ENCODE data around the gene FSTL4.

The FSTL4 gene

GRCh38 chr5:133423011-133423617 is 189.2 kb downstream of the FSTL4 start:
- no peak for DNase-seq

- DNase-seq = no peak
Observed at GRCh38 chr5:133421806-133422205, 190.5 kb downstream of the FSTL4 start.

DNA sequence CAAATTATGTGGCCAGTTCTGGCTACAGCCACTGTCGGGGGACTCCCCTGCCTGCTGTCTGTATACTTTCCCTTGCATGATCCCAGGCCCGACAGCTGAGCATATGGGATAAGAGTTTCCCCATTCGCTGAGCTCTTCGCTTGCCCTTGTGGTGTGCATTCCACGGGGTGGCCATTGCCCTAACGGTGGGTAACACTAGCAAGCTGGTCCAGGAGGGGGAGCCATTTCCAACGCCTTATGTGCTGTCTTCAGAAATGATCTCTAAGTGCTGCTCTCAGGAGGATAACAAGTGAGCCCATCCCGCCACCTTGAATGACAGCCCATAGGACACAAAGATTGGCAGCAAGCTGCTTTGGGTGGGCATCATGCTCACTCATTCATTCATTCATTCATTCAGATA is 190.9 kb downstream of the FSTL4 start:
- no peak for DNase-seq

GRCh38 chr5:133420440-133421301 is 191.7 kb downstream of the FSTL4 start:
- DNase-seq = no peak

- no peak for DNase-seq
Observed at GRCh38 chr5:133415906-133416305, 196.4 kb downstream of the FSTL4 start.

DNA sequence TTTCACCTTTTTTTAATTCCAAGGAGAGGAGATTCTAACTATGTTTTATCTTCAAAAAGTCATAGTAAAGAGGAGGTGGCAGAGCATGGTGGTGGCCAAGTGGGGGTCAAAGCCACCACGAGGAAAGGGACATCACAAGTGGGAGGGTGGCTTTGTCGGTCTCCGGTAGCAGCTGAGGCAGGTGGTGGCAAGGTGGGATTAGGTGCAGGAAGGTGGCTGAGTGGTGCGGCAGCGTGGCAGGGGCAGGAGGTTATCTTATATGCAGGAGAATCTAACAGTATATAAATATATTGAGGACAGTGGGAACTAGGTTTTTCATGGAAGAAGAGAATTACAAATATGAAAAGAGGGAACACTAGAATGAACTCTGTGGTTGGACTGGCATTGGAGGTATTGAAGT is 196.8 kb downstream of the FSTL4 start:
- DNase-seq = no peak

- DNase-seq = no peak
Observed at GRCh38 chr5:133412661-133413060, 199.7 kb downstream of the FSTL4 start.

- DNase-seq = no peak
Observed at GRCh38 chr5:133410335-133410828, 202.0 kb downstream of the FSTL4 start.

GRCh38 chr5:133409210-133409674 is 203.1 kb downstream of the FSTL4 start:
- no peak for DNase-seq

DNA sequence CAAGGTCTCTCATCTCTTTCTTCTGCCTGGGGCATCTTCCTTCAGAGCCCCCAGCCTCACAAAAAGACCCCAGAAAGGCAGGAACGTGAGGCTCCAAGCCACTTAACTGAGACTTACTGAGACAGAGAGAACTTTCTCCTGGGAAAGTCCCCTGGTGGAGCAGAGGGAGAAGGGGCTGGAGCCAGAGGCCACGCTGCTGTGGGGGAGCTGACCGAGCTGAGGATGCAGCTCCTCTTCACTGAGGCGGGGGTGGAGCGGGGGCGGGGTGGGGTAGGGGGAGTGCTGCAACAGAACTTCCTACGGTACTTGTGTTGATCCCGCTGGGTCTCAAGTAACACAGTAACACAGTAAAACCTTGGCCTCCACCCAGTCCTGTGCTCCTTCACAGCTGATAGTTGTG is 204.0 kb downstream of the FSTL4 start:
- no peak for DNase-seq

- no peak for DNase-seq
Observed at GRCh38 chr5:133406977-133407632, 205.2 kb downstream of the FSTL4 start.

DNA sequence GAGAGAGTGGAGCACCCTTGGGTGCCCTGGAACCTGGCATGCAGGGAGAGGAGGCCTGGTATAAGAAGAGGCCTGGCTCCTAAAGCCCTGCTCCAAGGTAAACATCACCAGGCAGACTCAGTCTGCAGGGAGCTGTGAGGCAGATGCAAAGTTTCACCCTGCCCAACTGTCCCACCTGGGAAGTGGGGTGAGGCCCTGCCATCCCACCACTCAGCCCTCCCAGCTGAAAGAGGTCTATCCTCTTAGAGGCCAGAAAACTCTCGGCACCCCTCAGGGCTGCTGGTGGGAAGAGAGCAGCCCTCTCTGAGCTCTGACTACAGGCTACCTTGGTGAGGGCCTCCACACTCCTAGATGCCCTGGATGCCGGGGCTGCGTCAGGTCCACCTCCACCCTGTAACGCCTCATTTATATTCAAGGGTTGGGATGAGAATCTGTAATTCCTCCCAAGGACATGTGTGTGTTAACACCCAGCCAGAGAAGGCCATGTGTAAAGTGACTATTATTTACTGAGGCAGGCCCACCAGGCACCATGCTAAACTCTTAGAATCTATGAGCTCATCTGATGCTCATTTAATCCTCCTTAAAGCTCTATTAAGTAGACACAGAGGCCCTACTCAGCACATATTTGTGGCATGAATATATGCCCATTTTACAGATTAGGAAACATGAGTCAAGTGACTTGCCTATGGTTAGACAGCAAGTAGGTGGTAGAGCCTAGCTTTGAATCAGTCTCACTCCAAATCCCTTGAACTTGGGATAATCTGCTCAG is 205.9 kb downstream of the FSTL4 start:
- DNase-seq = no peak

- no peak for DNase-seq
Observed at GRCh38 chr5:133405275-133406034, 206.9 kb downstream of the FSTL4 start.

GRCh38 chr5:133404724-133405123 is 207.6 kb downstream of the FSTL4 start:
- DNase-seq = no peak

DNA sequence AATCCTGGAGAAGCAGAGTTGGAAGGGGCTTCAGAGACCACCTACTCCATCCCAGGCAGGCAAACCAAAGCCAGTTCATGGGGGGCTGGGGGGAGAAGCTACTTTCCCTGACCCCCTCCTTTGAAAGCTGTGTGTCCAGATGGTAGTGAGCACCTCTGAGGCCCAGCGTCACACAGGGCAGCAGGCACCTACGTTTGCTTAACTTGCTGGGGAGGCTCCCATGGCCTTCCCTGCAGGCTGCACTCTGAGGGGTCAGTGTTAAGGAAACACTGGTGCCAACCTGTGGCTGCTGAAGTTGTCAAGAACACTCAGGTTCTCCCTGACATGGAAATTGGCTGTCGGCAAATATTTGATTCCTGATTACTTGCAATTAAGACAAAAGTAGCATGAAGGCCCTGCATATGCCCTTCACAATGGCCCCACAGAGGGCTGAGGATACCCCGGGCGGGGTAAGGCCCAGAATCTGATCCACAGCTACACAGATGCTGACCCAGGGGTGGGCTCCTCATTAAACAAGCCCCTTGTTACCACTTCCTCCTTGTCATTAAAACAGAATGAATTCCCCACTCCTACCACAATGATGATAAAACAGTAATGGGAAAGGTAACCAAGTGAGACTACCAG is 208.5 kb downstream of the FSTL4 start:
- DNase-seq = no peak

DNA sequence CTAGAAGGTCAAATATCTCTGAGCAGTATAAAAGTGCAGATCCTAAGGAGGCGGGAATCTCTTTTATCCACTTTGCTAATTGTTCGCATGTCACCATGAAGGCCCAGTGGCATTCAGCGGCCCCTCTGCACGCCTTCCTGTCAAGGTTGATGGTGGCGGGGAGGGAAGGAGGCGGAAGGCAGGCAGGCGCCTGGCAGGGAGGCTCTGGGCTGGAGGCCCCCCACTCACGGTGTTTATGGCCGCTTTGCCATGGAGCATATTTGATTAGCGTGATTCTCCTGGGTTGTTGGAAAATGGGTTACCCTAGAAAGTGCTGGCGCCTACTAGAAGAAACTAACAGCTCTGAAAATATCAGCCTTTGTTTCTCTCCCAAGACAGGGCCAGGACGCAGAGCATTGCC is 209.6 kb downstream of the FSTL4 start:
- DNase-seq = no peak

GRCh38 chr5:133401731-133402347 is 210.5 kb downstream of the FSTL4 start:
- DNase-seq = no peak

GRCh38 chr5:133400831-133401351 is 211.4 kb downstream of the FSTL4 start:
- DNase-seq = no peak

GRCh38 chr5:133400120-133400519 is 212.2 kb downstream of the FSTL4 start:
- DNase-seq = no peak

DNA sequence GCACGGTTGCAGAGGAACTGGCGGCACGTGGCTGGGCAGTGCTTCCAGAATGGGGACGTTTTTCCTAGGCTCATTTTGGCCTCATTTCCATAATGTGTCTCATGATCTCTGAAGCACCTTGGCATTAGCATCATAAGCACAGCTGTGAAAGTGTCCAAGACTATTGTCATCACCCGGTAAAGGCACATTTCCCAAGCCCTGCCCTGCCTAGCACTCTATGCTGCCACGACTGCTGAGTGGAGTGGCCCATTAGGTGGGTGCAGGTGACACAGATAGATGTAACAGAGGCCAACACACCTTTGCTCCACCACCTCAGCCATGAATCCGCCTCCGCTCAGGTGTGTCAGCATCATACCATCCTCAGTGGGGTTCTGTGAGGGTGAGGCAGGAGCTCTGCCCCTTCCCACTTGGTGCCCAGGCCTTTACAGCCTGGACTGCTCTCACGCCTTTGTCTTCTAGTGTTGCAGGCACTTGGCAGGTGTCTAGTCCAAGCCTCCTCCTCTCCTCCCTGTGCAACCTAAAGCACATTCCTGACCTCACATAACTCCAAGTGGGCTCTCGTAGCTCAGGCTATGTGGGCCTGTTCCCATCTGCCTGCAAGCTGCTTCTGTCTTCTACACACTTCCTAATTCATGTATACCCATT is 213.0 kb downstream of the FSTL4 start:
- no peak for DNase-seq
